ENCODE data around the gene GNAZ.

GRCh38 chr22:23045461-23045860 lies 24.9 kb upstream of the GNAZ start:
- TF ChIP-seq, protein P1, sequence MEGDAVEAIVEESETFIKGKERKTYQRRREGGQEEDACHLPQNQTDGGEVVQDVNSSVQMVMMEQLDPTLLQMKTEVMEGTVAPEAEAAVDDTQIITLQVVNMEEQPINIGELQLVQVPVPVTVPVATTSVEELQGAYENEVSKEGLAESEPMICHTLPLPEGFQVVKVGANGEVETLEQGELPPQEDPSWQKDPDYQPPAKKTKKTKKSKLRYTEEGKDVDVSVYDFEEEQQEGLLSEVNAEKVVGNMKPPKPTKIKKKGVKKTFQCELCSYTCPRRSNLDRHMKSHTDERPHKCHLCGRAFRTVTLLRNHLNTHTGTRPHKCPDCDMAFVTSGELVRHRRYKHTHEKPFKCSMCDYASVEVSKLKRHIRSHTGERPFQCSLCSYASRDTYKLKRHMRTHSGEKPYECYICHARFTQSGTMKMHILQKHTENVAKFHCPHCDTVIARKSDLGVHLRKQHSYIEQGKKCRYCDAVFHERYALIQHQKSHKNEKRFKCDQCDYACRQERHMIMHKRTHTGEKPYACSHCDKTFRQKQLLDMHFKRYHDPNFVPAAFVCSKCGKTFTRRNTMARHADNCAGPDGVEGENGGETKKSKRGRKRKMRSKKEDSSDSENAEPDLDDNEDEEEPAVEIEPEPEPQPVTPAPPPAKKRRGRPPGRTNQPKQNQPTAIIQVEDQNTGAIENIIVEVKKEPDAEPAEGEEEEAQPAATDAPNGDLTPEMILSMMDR (IDR thresholded peaks at IDR 0.05; ENCODE audit: insufficient read depth, low read depth, low read length) = no peak
- no peak for TF ChIP-seq EZH2 (IDR thresholded peaks at IDR 0.05; ENCODE audit: insufficient read depth, low read length)

Data from astrocyte (in vitro differentiated cells and primary cell).